Measurements from ENCODE around the gene GSC2.
A peak's percentile ranks its signal among the peaks of the same experiment; 100 is the strongest.

The GSC2 gene

GRCh38 chr22:19173047-19174035 is 23.2 kb upstream of the GSC2 start:
- TF ChIP-seq Cebpa-rat (IDR thresholded peaks at IDR 0.05), result no peak
- Histone ChIP-seq H3K27ac (peak overlapping the region; percentile 97), H3K4me2 (peak overlapping the region; percentile 99), H3K36me3 (peaks cover 16% of the 10 kb centered on the region), H3K9ac (peak overlapping the region; percentile 98), H4K20me1 (peaks cover 59% of the 10 kb centered on the region), H3K4me3 (peak overlapping the region; percentile 96), H3K9me3 (no peaks in the 10 kb centered on the region), H3K27me3 (peaks cover 30% of the 10 kb centered on the region), H3K4me1 (peaks cover 70% of the 10 kb centered on the region)

GRCh38 chr22:19172213-19173046 is 22.3 kb upstream of the GSC2 start:
- no peaks in the 10 kb centered on the region for H3K9me3 ChIP-seq
- TF ChIP-seq Cebpa-rat (IDR thresholded peaks at IDR 0.05), result no peak
- peak overlapping the region; percentile 99 for H3K4me2 ChIP-seq
- peaks cover 39% of the 10 kb centered on the region for H3K27me3 ChIP-seq
- H3K9ac ChIP-seq, result peak overlapping the region; percentile 98
- H3K4me1 ChIP-seq, result peaks cover 66% of the 10 kb centered on the region
- H3K36me3 ChIP-seq, result peaks cover 16% of the 10 kb centered on the region
- H3K27ac ChIP-seq, result peak overlapping the region; percentile 97
- H4K20me1 ChIP-seq, result peaks cover 55% of the 10 kb centered on the region
- peak overlapping the region; percentile 96 for H3K4me3 ChIP-seq

GRCh38 chr22:19169947-19170318 is 19.8 kb upstream of the GSC2 start:
- TF ChIP-seq Cebpa-rat (IDR thresholded peaks at IDR 0.05), result no peak
- Histone ChIP-seq H3K36me3 (0 out of 2 replicates have a peak, but pooled peaks cover 2% of the 10 kb centered on the region), H3K27ac (no peak overlapping the region), H3K9me3 (no peaks in the 10 kb centered on the region), H3K4me3 (0 out of 2 replicates have a peak overlapping the region, but pooled peaks have one; percentile 96), H4K20me1 (peaks cover 32% of the 10 kb centered on the region), H3K27me3 (peaks cover 57% of the 10 kb centered on the region), H3K9ac (no peak overlapping the region), H3K4me2 (no peak overlapping the region), H3K4me1 (peaks cover 41% of the 10 kb centered on the region)

- Histone ChIP-seq H4K20me1 (peaks cover 25% of the 10 kb centered on the region), H3K9ac (no peak overlapping the region), H3K9me3 (peaks cover 6% of the 10 kb centered on the region; the same call in 1 of the 2 replicates), H3K4me1 (peaks cover 35% of the 10 kb centered on the region), H3K36me3 (no peaks in the 10 kb centered on the region), H3K4me2 (no peak overlapping the region), H3K27ac (no peak overlapping the region), H3K4me3 (no peak overlapping the region), H3K27me3 (peaks cover 57% of the 10 kb centered on the region)
- no peak for TF ChIP-seq Cebpa-rat (IDR thresholded peaks at IDR 0.05)
These were observed 19.2 kb upstream of the GSC2 start for GRCh38 chr22:19169002-19169946.

GRCh38 chr22:19168088-19168890 is 18.2 kb upstream of the GSC2 start:
- no peak overlapping the region for H3K9ac ChIP-seq
- H3K36me3 ChIP-seq, result no peaks in the 10 kb centered on the region
- no peak overlapping the region for H3K4me3 ChIP-seq
- no peak overlapping the region for H3K27ac ChIP-seq
- H3K9me3 ChIP-seq, result peaks cover 8% of the 10 kb centered on the region; the same call in 1 of the 2 replicates
- peaks cover 15% of the 10 kb centered on the region for H4K20me1 ChIP-seq
- no peak overlapping the region for H3K4me2 ChIP-seq
- peaks cover 25% of the 10 kb centered on the region for H3K4me1 ChIP-seq
- TF ChIP-seq Cebpa-rat (IDR thresholded peaks at IDR 0.05), result no peak
- peaks cover 57% of the 10 kb centered on the region for H3K27me3 ChIP-seq

GRCh38 chr22:19167106-19167869 is 17.2 kb upstream of the GSC2 start:
- Histone ChIP-seq H3K9ac (no peak overlapping the region), H3K4me1 (peaks cover 15% of the 10 kb centered on the region), H3K9me3 (peaks cover 8% of the 10 kb centered on the region; the same call in 1 of the 2 replicates), H3K27ac (no peak overlapping the region), H3K36me3 (no peaks in the 10 kb centered on the region), H3K4me2 (no peak overlapping the region), H4K20me1 (peaks cover 5% of the 10 kb centered on the region; the same call in 1 of the 2 replicates), H3K4me3 (no peak overlapping the region), H3K27me3 (peaks cover 57% of the 10 kb centered on the region)
- no peak for TF ChIP-seq Cebpa-rat (IDR thresholded peaks at IDR 0.05)

GRCh38 chr22:19166421-19166820 is 16.3 kb upstream of the GSC2 start:
- Histone ChIP-seq H3K27ac (no peak overlapping the region), H4K20me1 (no peaks in the 10 kb centered on the region), H3K4me3 (no peak overlapping the region), H3K9me3 (peaks cover 8% of the 10 kb centered on the region; the same call in 1 of the 2 replicates), H3K4me1 (peaks cover 14% of the 10 kb centered on the region), H3K27me3 (peaks cover 57% of the 10 kb centered on the region), H3K36me3 (no peaks in the 10 kb centered on the region), H3K4me2 (no peak overlapping the region), H3K9ac (no peak overlapping the region)
- no peak for TF ChIP-seq Cebpa-rat (IDR thresholded peaks at IDR 0.05)

GRCh38 chr22:19164425-19164824 is 14.3 kb upstream of the GSC2 start:
- no peaks in the 10 kb centered on the region for H4K20me1 ChIP-seq
- no peak overlapping the region for H3K4me2 ChIP-seq
- peaks cover 37% of the 10 kb centered on the region for H3K27me3 ChIP-seq
- H3K4me1 ChIP-seq, result peaks cover 1% of the 10 kb centered on the region; the same call in 1 of the 2 replicates
- peaks cover 8% of the 10 kb centered on the region; the same call in 1 of the 2 replicates for H3K9me3 ChIP-seq
- no peak overlapping the region for H3K4me3 ChIP-seq
- no peak for TF ChIP-seq Cebpa-rat (IDR thresholded peaks at IDR 0.05)
- no peak overlapping the region for H3K27ac ChIP-seq
- no peaks in the 10 kb centered on the region for H3K36me3 ChIP-seq
- no peak overlapping the region for H3K9ac ChIP-seq

Measured in BLaER1 (cell line).